ENCODE results near the gene SLC35B1.
"Not testable (repeated sequence)": the region's sequence is repeated elsewhere in the genome, so short reads cannot be mapped to it uniquely, and the experiment has no call there.

SLC35B1 gene

DNA sequence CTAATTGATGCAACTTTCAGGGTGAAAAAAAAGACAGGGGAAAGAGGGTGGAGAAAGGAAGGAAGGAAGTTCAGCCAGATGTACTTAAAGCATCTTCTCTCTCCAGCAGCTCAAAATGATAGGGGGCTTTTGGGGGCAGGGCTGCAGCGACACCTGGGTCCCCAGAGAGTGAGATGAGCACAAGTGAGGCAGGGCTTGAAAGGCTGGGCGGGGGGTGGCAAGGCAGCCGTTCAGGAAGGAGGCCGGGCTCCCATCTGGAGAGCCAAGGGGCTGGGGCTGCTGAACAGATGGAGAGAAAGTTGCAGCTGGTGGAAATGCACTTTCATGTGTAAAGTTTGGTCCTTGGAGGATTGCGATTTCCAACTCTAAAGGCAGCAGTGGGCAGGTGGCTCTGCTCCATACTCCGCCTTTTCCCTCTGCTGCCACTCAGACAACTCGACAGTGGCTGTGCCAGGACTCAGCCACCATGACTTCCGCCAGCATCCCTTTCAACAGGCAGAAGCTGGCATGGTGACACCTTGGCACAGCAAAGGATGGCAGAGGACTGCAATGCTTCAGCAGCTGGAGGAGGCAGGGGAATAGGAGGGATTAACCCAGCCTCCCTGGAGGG is 7.7 kb downstream of the SLC35B1 start:
- DNase-seq (ENCODE audit: low read depth): no peak

- no peak for DNase-seq (ENCODE audit: low read depth)
Measured at GRCh38 chr17:49698005-49698404, 9.8 kb downstream of the SLC35B1 start.

- peak; percentile 75 for DNase-seq (ENCODE audit: low read depth)
Measured at GRCh38 chr17:49696233-49696761, 11.5 kb downstream of the SLC35B1 start.

GRCh38 chr17:49695698-49696232 is 12.0 kb downstream of the SLC35B1 start:
- DNase-seq (ENCODE audit: low read depth): no peak

DNA sequence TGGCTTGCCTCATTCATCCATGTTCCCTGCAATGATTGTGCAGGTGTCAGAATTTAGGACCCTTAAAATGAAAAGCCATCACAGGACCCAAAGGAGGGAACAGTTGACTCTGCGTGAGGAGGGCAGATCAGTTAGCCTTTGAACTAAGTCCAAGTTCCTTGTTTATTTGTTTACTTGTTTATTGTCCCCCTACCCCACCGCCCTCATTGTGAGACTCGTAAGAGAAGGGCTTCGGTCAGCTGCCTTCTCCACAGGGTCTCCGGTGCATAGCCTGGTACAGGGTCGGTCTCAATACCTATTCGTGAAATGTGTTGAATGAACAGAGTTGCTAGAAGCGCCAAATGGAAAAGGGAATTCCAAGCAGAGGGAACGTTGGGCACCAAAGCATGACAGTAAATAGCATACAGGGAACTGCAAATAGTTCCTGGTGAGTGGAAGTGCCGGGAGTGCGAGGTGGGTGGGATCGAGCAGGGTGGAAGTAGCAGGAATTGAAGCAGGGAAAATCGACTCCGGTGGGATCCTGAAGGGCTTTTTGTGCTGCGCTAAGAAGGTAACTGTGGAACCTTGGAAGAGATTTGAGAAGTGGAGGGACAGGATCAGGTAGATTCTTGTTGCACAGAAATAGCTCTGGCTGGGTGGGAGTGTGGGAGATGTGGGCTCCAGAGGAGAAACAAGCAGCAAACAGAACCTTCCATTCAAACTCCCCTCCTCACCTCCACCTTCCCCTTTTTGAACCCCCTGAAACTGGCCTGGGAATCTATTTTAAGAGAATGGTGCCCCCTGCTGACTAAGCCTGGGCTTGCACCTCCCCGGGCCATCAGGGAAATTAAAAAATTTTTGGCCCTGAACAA is 12.7 kb downstream of the SLC35B1 start:
- DNase-seq (ENCODE audit: low read depth): peak; percentile 40

DNA sequence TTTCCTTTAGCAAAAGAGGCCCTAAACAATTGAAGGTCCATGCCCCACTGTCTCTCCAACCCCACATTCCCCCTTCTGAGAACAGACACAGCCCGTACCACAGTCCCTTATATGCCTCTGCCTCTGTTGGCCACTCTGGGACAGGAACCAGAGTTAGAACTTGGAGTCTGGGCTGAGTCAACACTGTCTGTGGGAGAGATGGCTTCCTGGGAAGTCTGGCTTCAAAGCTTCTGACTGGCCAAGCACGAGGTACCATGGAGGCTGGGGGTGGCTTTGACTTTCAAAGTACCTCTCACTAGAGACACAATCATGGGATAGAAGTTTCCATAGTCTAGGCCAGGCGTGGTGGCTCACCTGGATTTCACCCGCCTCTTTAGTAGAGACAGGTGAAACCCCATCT is 15.0 kb downstream of the SLC35B1 start:
- no peak for DNase-seq (ENCODE audit: low read depth)

- DNase-seq (ENCODE audit: low read depth): no peak
Measured at GRCh38 chr17:49691677-49692191, 16.0 kb downstream of the SLC35B1 start.

- no peak for DNase-seq (ENCODE audit: low read depth)
Measured at GRCh38 chr17:49691086-49691676, 16.6 kb downstream of the SLC35B1 start.

DNA sequence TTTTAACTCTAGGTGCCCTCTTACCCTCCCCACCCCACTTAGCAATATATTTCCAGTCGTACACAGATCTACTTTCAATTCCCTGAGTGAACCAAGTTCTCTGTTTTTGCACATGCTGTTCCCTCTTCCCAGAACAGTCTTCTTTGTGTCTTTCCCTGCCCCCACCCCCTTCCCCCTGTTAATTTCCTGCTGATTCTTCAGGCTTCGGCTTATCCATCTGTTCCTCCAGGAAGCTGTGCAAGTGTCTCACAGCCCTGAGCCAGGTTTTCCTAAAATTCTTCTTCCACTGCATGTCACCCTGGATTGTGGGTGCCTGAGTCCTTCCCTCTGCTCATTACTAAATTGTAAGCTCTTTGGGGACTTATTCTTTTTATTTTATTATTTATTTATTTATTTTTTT is 17.5 kb downstream of the SLC35B1 start:
- DNase-seq (ENCODE audit: low read depth): no peak

GRCh38 chr17:49688848-49689247 is 18.9 kb downstream of the SLC35B1 start:
- DNase-seq (ENCODE audit: low read depth): no peak

- no peak for DNase-seq (ENCODE audit: low read depth)
Measured at GRCh38 chr17:49687878-49688491, 19.8 kb downstream of the SLC35B1 start.

GRCh38 chr17:49681106-49681979 is 26.4 kb downstream of the SLC35B1 start:
- no peak for DNase-seq (ENCODE audit: low read depth)

- no peak for DNase-seq (ENCODE audit: low read depth)
Measured at GRCh38 chr17:49680314-49680713, 27.4 kb downstream of the SLC35B1 start.

GRCh38 chr17:49677933-49678847 is 29.6 kb downstream of the SLC35B1 start, which contains the start of gene SPOP:
Gene SPOP, minus strand, starts transcription at chr17:49678097. Its CDS starts 55,287 bp downstream, at chr17:49622810.
- DNase-seq (ENCODE audit: low read depth): peak; percentile 98

GRCh38 chr17:49677134-49677932 is 30.4 kb downstream of the SLC35B1 start:
- peak; percentile 95 for DNase-seq (ENCODE audit: low read depth)

GRCh38 chr17:49676276-49676868 is 31.4 kb downstream of the SLC35B1 start:
- no peak for DNase-seq (ENCODE audit: low read depth)

- DNase-seq (ENCODE audit: low read depth): no peak
Measured at GRCh38 chr17:49674507-49674906, 33.3 kb downstream of the SLC35B1 start.

DNA sequence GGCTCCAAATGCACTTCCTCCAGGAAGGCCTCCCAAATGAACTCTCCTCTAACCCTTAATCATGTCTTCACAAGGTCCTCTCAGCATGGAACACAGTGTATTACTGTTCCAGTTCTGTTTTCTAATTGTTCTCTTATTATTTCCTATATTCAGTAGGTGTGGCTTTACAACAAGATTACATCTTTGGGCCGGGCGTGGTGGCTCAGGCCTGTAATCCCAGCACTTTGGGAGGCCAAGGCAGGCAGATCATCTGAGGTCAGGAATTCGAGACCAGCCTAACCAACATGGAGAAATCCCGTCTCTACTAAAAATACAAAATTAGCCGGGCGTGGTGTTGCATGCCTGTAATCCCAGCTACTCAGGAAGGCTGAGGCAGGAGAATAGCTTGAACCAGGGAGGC is 34.1 kb downstream of the SLC35B1 start:
- not testable (repeated sequence) for DNase-seq (ENCODE audit: low read depth)

Measured in stimulated activated CD4-positive, alpha-beta T cell treated with anti-CD3 and anti-CD28 coated beads, Interleukin-2, amount 100 ng/mL, for 4 hours (primary cell).